Measurements from ENCODE around the gene PEX10. TPM values are rescaled to one million over a fixed set of nuclear protein-coding genes. Genes with fewer than 3 reads are reported as not detected.

Gene PEX10
- total RNA-seq, 1 experiment from 2014 or later: 31.2 TPM

GRCh38 chr1:2388004-2388913 is 24.1 kb downstream of the PEX10 start:
- no peak for DNase-seq (ENCODE audit: low read depth)

GRCh38 chr1:2386636-2387611 is 25.4 kb downstream of the PEX10 start:
- no peak for DNase-seq (ENCODE audit: low read depth)

- DNase-seq (ENCODE audit: low read depth): no peak
These were observed 26.6 kb downstream of the PEX10 start for GRCh38 chr1:2385606-2386280.

DNA sequence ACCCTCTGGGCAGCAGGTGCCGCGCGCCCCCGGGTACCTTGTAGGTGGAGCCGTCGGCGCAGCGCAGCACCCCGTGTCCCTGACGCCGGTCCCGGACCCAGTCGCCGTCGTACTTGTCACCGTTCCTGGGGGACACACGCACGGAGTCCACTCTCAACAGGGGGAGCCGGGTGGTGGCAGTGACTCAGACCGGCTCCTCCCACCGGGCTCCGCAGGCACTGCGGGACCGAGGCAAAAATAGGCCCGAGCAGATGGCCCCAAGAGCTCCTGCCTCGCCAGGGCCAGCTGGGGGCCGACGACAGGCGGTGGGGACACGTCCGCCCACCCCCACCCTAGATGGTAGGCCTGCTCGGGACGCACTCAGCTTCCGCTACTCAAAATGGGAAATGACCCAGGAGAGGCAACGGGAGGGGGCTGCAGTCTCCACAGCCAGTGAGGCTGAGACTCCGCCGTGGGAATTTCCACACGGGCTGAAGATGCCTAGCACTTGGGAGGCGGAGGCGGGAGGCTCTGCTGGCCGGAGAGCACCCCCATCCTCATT is 27.4 kb downstream of the PEX10 start:
- DNase-seq (ENCODE audit: low read depth): no peak

DNA sequence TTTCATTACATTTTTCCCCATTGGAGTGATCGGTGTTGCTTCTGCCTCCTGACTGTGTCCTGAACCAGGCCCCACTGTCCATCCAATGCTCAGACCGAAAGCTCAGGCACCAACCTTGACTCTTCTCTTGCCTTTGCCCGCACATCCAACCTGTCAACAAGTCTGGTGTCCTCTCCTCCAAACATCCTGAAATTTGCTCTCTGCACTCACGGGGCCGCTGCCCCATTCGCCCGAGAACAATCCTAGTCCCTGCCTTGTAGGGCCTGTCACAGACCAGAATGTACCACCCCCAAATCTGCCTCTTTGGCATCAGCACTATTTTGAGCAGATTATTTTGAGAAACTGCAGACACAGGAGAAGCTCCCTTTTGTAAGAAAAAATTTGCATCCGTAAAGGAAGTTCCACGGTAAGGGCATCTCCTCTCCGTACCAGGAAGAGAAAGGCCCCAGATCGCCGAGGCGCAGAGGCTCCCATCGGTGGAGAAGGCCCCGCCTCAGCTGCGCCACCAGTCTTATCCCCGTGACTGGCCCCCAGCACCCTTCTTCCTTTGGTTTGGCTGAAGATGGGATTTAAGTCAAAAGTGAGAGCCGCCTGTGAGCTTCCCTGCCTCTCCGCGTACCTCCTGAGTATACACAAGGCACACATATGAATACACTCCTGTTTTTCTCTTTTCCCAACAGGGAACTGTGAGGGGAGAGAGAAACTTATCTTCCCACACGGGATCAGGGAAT is 28.1 kb downstream of the PEX10 start:
- DNase-seq (ENCODE audit: low read depth): no peak

DNA sequence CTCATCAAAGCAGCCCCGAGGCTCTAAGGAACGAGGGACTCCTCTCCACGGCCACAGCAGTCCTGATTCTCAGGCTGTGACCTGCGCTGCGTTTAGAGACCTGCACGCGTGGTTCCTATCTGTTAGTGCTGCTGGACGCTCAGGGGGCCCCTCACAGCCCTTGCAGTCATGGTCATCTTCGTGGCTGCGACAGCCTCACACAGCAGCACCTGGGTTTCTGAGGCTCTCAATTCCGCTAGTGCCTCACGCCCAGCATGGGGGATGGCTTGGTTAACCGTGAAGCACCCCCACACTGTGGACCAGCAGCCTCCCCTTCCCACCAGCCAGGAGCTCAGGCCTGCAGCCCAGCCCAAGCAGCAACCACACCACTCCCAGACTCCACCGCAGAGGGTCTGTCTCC is 28.8 kb downstream of the PEX10 start:
- no peak for DNase-seq (ENCODE audit: low read depth)

GRCh38 chr1:2382621-2383361 is 29.6 kb downstream of the PEX10 start:
- DNase-seq (ENCODE audit: low read depth): peak; percentile 43

- peak; percentile 62 for DNase-seq (ENCODE audit: low read depth)
These were observed 30.4 kb downstream of the PEX10 start for GRCh38 chr1:2381741-2382620.

- no peak for DNase-seq (ENCODE audit: low read depth)
These were observed 31.4 kb downstream of the PEX10 start for GRCh38 chr1:2380816-2381591.

DNA sequence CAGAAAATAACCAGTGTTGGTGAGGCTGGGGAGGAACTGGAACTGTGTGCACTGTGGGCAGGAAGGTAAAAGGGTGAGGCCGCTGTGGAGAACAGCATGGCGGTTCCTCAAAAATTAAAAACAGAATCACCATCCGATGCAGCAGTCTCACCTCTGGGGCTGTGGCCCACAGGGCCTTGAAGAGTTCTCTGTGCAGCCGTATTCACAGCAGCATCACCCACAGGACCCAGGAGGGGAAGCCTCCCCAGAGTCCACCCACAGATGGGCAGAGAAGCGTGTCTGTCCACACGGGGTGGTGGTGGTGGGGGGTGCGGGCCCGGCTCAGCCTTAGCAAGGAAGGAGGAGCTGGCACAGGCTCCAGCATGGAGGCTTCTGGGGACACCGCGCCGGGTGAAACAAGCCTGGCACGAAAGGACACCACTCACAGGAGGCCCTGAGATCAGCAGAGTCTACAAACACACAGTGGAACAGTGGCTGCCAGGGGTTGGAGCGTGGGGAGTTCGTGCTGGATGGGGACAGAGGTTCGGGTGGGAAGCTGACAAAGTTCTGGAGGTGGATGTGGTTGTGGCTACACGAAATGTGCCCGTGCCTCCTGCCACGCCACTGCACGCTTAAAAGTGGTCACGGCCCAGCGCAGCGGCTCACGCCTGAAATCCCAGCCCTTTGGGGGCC is 32.5 kb downstream of the PEX10 start:
- DNase-seq (ENCODE audit: low read depth): no peak

DNA sequence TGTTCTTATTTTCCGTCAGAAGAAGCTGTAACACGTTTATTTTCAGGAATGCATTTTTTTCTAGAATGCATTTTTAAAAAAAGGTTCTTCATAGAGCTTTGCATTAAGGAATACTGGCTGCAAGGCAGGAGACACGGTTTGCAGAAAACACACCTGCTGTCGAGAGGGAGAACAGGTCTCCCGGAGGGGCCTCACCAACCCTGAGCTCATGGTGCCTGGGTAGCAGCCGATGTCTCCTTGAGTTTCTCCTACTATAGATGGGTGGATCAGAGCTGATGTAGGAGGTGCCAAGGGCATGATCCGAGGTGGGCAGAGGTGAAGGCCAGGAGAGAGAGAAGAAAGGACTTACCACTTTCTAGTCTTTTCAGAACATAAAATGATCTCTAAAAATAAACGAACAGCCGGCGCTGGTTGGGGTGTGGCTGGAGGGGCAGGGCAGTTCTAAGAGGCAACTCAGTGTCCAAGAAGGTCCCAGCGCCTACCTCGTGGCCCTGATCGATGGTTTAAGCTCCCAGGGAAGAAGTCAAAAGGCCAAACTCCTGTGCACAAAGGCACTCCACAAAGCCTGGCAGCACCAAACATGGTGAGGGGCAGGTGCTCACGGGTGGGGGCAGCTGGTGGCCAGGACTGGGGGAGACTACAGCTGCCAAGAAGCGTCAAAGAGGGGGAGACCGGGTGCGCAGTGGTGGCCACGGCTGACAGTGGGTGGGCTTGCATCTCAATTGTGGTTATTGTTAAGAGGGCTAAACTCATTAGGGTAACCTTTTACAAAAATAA is 33.2 kb downstream of the PEX10 start:
- no peak for DNase-seq (ENCODE audit: low read depth)

DNA sequence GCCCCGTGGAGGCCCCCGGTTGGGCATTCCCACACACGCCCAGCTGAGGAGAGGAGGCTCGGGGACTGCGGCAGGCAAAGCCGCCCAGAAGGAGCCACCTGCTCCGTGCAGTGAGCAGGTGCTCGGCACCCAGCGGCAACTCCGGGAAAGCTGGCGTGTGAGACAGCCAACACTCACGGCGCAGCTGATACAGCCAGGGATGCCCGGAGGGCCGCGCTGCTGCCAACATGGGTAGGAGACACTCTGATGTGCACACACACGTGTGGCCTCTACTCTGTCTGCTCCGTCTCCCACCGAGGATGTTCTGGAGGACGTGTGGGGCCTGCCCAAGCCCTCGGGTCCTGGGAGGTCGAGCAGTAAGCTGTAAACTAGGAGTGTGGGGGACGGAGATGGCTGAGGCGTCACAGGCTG is 33.9 kb downstream of the PEX10 start:
- no peak for DNase-seq (ENCODE audit: low read depth)

DNA sequence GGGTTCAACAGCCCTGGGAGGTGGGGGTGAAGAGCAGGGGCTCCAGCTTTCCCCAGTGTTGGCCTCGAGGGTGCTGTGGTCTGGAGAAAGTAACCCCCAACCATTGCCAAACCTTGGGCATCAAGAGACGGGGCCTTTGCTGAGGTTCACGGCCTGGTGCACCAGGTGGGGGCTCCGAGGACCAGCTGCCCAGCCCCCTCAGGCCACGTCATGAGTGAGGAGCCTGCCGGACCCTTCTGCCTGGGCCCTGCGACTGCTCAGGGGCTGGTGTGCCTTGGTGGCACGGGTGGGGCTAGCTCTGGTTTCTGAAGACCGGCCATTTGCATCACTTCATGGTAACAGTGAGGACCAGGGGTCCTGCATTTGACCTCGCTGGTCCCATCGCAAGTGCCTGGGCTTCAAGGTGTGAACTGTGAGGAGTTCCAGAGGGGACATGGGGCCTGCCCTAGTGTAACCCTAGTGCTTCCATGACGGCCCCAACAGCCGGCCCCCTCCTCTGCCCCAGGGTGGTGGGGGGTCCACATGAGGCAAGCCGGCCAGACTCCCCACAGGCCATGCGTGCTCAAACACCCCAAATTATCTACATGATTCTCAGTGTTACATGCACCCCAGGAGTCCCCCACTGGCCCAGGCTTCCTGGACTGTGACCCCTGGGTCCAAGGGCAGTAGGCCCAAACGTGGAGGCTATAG is 34.5 kb downstream of the PEX10 start:
- DNase-seq (ENCODE audit: low read depth): no peak

DNA sequence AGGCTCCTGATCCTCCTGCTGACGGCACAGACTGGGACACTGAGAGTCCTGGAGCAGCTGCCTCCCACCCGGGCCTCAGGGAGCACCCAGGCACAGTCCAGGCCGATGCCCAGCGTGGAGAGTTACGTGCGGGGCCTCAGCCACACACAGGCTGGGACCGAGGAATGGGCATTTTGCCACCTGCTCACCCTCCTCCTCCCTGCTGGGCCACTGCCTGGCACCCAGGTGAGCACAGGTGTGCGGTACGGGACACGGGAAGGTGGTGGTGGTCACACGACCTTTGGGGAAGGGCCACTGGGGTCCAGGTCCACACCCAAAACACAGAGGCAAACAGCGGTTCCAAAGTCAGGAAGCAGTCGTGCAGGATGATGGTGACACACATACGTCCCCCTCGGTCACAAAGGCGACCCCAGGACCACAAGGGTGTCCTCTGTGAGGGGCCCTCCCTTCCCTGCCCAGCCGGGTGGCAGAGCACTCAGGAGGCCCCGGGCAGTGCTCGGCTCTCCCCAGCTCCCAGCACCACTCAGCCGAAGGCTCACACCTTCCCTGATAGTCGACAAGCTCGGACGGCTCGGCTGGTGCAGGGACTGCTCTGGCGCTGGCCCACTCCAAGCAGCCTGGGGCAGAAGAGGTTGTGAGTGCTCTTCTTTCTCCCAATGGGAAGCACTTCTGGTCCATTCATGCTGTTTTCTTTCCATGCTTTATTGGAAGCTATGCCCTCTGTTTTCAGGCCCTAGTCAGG is 35.3 kb downstream of the PEX10 start:
- no peak for DNase-seq (ENCODE audit: low read depth)

DNA sequence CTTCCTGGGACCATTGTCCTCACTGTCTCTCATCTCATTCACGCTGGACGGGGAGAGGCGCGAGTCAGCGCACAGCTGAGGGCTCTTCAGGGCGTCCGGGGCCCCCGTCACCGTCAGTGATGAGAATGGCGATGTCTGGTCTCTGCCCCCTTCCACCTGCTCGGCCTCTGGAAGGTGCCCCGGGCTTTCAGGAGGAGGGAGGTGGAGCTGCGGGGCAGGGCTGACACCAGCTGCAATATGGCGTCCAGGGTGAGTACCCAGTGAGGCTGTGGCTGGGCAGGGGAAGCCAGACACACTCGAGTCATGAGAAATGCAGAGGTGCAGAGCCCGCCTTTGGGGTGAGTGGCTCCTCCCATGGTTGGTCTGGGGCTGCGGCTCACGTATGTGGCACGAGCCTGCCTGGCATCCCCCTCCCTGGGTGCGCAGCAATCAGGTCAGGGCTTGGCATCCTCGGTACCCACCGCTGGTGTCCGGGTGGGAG is 36.1 kb downstream of the PEX10 start:
- no peak for DNase-seq (ENCODE audit: low read depth)

- DNase-seq (ENCODE audit: low read depth): no peak
These were observed 36.5 kb downstream of the PEX10 start for GRCh38 chr1:2375923-2376260.
